ENCODE measurements around the gene TRAM1L1. TPM values are rescaled to one million over a fixed set of nuclear protein-coding genes. Genes with fewer than 3 reads are reported as not detected.
A peak's percentile ranks its signal among the peaks of the same experiment; 100 is the strongest.

TRAM1L1 gene
- total RNA-seq = 1 to 10 TPM in 2 of 4 donors, under 1 TPM in 1, not detected in 1; 0.84 to 6.3 (median 2.5) TPM

DNA sequence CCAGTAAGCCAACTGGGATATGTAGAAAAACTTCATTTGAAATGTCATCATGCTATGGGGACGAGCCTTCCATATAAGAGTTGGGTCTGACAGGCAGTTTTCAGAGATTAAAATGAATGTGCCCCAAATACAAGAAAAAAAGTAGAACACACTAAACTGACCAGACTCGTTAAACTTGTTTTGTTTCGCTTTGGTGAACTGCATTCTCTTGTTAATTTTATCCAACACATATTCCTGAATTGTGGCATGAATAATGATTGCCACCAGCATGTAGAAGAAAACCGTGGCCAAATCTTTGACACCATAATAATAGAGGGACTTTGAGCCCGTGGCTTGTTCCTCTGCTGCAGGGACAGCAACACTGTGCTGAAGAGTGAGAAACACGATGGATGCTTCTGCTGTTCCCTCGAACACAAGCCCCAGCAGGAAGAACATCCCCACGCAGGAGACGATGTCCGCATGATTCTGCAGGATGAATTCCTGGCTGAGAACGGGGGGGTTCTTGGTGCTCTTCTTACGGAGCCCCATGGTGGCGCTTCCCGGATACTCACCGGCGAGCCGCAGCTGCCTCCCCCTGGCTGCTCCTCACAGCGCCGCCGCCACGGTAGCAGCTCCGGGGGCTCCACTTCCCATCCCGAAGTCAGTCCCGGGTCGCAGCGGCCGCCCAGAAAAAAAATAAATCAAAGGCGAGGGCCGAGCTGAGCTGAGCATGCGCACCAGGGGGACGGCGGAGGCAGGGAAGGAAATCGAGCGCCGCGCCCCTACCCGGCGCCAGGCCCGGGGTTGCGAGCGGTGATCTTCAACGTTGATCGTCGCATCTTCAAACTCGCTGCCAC lies at the start of gene TRAM1L1:
TSS of gene TRAM1L1 (minus strand) at position 711 of the 836 bp plus-strand sequence. CDS start at position 528, 183 bp downstream.
- peak within 1 kb of the TSS; percentile 38 to 64 (median 53) for H3K4me3 ChIP-seq
- H3K27me3 ChIP-seq = no peaks in the 10 kb centered on the region
- WGBS, 2 donors = 5 to 8% methylated on average over 40 to 45 of the region's 45 CpGs
- H3K36me3 ChIP-seq = no peaks in the 10 kb centered on the region
- TF ChIP-seq, protein P1, sequence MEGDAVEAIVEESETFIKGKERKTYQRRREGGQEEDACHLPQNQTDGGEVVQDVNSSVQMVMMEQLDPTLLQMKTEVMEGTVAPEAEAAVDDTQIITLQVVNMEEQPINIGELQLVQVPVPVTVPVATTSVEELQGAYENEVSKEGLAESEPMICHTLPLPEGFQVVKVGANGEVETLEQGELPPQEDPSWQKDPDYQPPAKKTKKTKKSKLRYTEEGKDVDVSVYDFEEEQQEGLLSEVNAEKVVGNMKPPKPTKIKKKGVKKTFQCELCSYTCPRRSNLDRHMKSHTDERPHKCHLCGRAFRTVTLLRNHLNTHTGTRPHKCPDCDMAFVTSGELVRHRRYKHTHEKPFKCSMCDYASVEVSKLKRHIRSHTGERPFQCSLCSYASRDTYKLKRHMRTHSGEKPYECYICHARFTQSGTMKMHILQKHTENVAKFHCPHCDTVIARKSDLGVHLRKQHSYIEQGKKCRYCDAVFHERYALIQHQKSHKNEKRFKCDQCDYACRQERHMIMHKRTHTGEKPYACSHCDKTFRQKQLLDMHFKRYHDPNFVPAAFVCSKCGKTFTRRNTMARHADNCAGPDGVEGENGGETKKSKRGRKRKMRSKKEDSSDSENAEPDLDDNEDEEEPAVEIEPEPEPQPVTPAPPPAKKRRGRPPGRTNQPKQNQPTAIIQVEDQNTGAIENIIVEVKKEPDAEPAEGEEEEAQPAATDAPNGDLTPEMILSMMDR (IDR thresholded peaks at IDR 0.05) = peak in 1 of 5 experiments; percentile 10
- no peak for TF ChIP-seq EP300 (IDR thresholded peaks at IDR 0.05)
- H3K9me3 ChIP-seq = no peaks in the 10 kb centered on the region
- DNase-seq (ENCODE audit: low spot score in 2 of 2) = no peak
- H3K4me1 ChIP-seq = no peaks in the 10 kb centered on the region
- peak within 1 kb of the TSS in 2 of 4 donors; percentile 65 to 75 for H3K27ac ChIP-seq

DNA sequence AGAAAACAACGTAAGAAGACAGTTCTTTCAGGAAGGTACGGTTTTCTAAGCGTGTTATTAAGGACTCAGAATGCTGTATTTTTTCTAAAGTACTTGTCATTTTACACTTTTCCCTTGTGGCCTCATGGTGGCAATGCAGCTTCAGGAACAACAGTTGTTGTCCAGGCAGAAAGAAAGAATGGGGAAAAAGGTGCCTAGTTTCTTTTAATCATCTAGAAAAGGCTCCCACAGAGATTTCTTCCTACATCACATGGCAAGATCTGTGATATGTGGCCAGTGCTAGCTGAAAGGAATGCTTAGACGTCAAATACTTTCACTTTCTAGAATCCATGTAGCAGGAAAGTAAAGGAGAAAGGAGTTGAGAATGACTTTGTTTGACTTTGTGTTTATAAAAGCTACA lies 49.0 kb upstream of the TRAM1L1 start:
- TF ChIP-seq, protein P1 (IDR thresholded peaks at IDR 0.05) = peak in 2 of 5 experiments; percentile 21 to 39
- TF ChIP-seq EP300 (IDR thresholded peaks at IDR 0.05) = no peak
- no peak for TF ChIP-seq POLR2A (IDR thresholded peaks at IDR 0.05)
- H3K27me3 ChIP-seq = no peaks in the 10 kb centered on the region
- H3K4me1 ChIP-seq = peaks cover 0 to 4% (median 0%) of the 10 kb centered on the region in 4 donors
- WGBS, 2 donors = 4% methylated on average over 4 of the region's 4 CpGs
- no peaks in the 10 kb centered on the region for H3K36me3 ChIP-seq
- H3K4me3 ChIP-seq = peak overlapping the region in 1 of 4 donors; percentile 3
- H3K9me3 ChIP-seq = peaks cover 0 to 5% (median 1%) of the 10 kb centered on the region in 4 donors
- DNase-seq (ENCODE audit: low spot score in 2 of 2) = no peak
- no peak overlapping the region for H3K27ac ChIP-seq

DNA sequence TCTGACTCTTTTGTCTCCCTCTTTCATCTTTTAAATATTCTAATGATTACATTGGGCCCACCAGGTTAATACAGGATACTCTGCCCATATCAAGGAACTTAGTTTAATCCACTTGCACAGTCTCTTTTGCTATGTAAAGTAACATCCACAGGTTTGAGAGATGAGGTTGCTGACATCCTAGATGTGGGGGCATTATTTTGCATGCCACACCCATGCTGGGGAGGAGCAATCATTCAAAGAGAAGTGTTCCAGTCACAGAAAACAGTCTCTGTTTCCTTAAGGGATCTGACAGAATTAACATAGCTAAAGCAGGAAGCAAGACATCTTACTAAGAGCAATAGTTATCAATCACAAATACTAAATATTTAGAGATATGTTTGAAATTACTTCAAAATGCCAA lies 11.5 kb upstream of the TRAM1L1 start:
- no peaks in the 10 kb centered on the region for H3K27me3 ChIP-seq
- H3K9me3 ChIP-seq = no peaks in the 10 kb centered on the region
- H3K27ac ChIP-seq = no peak overlapping the region
- H3K36me3 ChIP-seq = no peaks in the 10 kb centered on the region
- DNase-seq (ENCODE audit: low spot score in 2 of 2) = no peak
- H3K4me3 ChIP-seq = no peak overlapping the region
- no peak for TF ChIP-seq POLR2A (IDR thresholded peaks at IDR 0.05)
- TF ChIP-seq, protein P1 (IDR thresholded peaks at IDR 0.05) = no peak
- no peak for TF ChIP-seq EP300 (IDR thresholded peaks at IDR 0.05)
- H3K4me1 ChIP-seq = no peaks in the 10 kb centered on the region

DNA sequence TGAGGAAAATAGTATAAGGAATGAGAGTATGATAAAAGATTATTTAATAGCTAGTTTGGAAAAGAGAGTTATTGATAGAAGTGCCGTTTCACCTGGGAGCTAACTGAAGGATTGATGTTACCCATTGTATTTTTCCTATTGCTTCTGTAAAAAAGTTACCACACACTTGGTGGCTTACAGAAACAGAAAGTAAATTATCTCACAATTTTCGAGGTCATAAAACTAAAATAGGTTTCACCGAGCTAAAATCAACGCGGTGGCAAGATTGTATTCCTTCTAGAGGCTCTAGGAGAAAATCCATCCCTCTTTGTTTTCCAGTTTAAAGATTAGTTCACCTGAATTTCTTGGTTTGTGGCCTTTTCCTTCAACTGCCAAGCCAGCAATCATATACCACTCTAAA lies 11.1 kb upstream of the TRAM1L1 start:
- no peak overlapping the region for H3K27ac ChIP-seq
- no peaks in the 10 kb centered on the region for H3K4me1 ChIP-seq
- H3K27me3 ChIP-seq = no peaks in the 10 kb centered on the region
- no peak overlapping the region for H3K4me3 ChIP-seq
- H3K9me3 ChIP-seq = no peaks in the 10 kb centered on the region
- no peak for DNase-seq (ENCODE audit: low spot score in 2 of 2)
- no peaks in the 10 kb centered on the region for H3K36me3 ChIP-seq
- TF ChIP-seq POLR2A (IDR thresholded peaks at IDR 0.05) (no peak), EP300 (IDR thresholded peaks at IDR 0.05) (no peak)
- TF ChIP-seq, protein P1 (IDR thresholded peaks at IDR 0.05) = no peak
- 85 to 90% methylated on average over 5 of the region's 5 CpGs for WGBS, 2 donors

DNA sequence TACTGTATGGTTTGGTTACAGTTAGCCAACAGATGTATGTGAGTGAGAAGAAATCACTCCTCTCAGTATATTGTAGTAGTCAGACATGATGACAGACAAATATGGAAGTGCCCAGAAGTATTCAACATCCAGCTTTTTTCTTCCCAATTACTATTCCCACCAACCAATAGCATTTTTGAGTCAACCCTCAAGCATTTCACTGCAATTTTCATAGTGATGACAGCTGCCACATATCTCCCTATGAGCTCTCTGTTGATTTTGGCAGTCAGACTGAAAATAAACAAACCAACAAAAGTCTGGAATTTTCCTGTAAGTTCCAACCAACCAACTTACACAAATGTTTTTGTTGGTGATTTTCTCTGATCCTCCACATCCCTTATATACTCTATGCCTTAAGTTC lies 8.2 kb upstream of the TRAM1L1 start:
- H3K36me3 ChIP-seq = no peaks in the 10 kb centered on the region
- no peaks in the 10 kb centered on the region for H3K27me3 ChIP-seq
- no peaks in the 10 kb centered on the region for H3K9me3 ChIP-seq
- H3K4me3 ChIP-seq = no peak overlapping the region
- no peak overlapping the region for H3K27ac ChIP-seq
- no peak for DNase-seq (ENCODE audit: low spot score in 2 of 2)
- TF ChIP-seq EP300 (IDR thresholded peaks at IDR 0.05) = no peak
- TF ChIP-seq, protein P1 (IDR thresholded peaks at IDR 0.05) = no peak
- TF ChIP-seq POLR2A (IDR thresholded peaks at IDR 0.05) = no peak
- no peaks in the 10 kb centered on the region for H3K4me1 ChIP-seq

Measured in tibial nerve (tissue), 4 donors.